ENCODE results near the gene SUPT16H. TPM values are rescaled to one million over a fixed set of nuclear protein-coding genes. Genes with fewer than 3 reads are reported as not detected.
A peak's percentile ranks its signal among the peaks of the same experiment; 100 is the strongest.

SUPT16H gene
- total and polyA plus RNA-seq, 10 of the 15 experiments (the other 5 are each of a cell fraction or from before 2014, with no cell fraction given), result 90.7 to 201 (median 121) TPM

DNA sequence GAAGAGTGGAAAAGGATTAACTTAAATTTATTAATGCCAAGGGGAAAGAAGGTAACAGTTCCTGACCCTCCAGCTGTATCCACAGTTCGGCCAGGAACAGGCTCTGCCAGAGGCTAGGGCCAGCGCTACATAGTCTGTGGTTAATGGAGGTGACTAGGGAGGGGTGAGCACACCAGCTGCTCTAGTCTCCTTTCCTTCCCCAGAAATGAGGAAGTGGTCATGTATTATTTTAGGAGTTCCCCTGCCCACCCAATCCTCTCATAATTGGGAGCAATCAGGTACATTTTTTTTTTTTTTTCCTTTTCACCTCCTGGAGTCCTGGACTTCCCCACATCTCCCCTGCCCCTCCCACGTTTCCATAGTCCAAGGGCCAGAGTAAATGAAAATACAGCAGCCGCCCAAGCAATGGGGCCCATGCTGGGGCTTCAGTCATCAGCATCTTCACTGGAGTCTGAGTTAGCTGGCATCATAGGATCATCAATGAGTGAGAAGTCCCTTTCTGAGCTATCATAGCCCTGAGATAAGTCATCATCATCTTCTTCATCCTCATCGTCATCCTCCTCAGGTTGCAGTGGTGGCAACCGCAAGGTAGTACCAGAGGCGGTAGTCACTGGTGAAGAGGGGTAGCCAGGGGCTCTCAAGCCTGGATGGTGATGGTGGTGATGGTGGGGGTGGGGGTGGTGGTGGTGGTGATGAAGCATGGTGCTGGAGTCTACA lies 1.5 kb upstream of the SUPT16H start (continued):
- TF ChIP-seq BCLAF1 (IDR thresholded peaks at IDR 0.05) (no peak), TARDBP (IDR thresholded peaks at IDR 0.05; ENCODE audit: borderline replicate concordance) (no peak), SMAD5 (IDR thresholded peaks at IDR 0.05; ENCODE audit: low read depth) (no peak), TCF7 (IDR thresholded peaks at IDR 0.05; ENCODE audit: borderline replicate concordance) (no peak), SIX5 (IDR thresholded peaks at IDR 0.05; ENCODE audit: low read depth, low read length, severe bottlenecking) (no peak), IKZF1 (conservative IDR thresholded peaks at IDR 0.05) (peak; percentile 70), KLF5 (IDR thresholded peaks at IDR 0.05; ENCODE audit: partially characterized antibody) (no peak)
- TF ChIP-seq, protein P1, sequence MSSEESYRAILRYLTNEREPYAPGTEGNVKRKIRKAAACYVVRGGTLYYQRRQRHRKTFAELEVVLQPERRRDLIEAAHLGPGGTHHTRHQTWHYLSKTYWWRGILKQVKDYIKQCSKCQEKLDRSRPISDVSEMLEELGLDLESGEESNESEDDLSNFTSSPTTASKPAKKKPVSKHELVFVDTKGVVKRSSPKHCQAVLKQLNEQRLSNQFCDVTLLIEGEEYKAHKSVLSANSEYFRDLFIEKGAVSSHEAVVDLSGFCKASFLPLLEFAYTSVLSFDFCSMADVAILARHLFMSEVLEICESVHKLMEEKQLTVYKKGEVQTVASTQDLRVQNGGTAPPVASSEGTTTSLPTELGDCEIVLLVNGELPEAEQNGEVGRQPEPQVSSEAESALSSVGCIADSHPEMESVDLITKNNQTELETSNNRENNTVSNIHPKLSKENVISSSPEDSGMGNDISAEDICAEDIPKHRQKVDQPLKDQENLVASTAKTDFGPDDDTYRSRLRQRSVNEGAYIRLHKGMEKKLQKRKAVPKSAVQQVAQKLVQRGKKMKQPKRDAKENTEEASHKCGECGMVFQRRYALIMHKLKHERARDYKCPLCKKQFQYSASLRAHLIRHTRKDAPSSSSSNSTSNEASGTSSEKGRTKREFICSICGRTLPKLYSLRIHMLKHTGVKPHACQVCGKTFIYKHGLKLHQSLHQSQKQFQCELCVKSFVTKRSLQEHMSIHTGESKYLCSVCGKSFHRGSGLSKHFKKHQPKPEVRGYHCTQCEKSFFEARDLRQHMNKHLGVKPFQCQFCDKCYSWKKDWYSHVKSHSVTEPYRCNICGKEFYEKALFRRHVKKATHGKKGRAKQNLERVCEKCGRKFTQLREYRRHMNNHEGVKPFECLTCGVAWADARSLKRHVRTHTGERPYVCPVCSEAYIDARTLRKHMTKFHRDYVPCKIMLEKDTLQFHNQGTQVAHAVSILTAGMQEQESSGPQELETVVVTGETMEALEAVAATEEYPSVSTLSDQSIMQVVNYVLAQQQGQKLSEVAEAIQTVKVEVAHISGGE (CRISPR knock-in tag; IDR thresholded peaks at IDR 0.05), result no peak
